Activated CD8-positive, alpha-beta T cell treated with anti-CD3 and anti-CD28 coated beads, Interleukin-2, amount 10 ng/mL, durations not matched to agents 7 days and 5 days (primary cell): Measurements from ENCODE around the gene EID3. TPM values are rescaled to one million over a fixed set of nuclear protein-coding genes. Genes with fewer than 3 reads are reported as not detected.
"Not testable (repeated sequence)": the region's sequence is repeated elsewhere in the genome, so short reads cannot be mapped to it uniquely, and the experiment has no call there.

Experiments
- ATAC-seq: fragments of 150-1000 bp; cut with Tn5 transposase; one replicate; pipeline ENCODE4 v1.10.0; 2021; ENCODE audit warnings: moderate library complexity
- CTCF ChIA-PET: fragments of 350-600 bp; sonication (Branson Sonifier 250); formaldehyde crosslinking; loops from one replicate; lab custom pipeline; 2021; ENCODE audit warnings: antibody characterized with exemption; lab: Charles Lee
- POLR2A ChIA-PET: fragments of 350-600 bp; sonication (Branson Sonifier 250); formaldehyde crosslinking; loops from one replicate; lab custom pipeline; 2021; ENCODE audit warnings: antibody characterized with exemption; lab: Charles Lee
- DNase-seq: peaks from one replicate; pipeline ENCODE4 v3.0.0-alpha.2; 2020
- H3K27ac Mint-ChIP-seq: one replicate; pipeline ENCODE4 v1.8.0; 2021; ENCODE audit warnings: mild to moderate bottlenecking, mixed read lengths
- H3K27me3 Mint-ChIP-seq: one replicate; pipeline ENCODE4 v1.8.0; 2021; ENCODE audit warnings: low read depth, mixed read lengths
- H3K36me3 Mint-ChIP-seq: one replicate; pipeline ENCODE4 v1.8.0; 2021; ENCODE audit warnings: low read depth, mixed read lengths
- H3K4me1 Mint-ChIP-seq: one replicate; pipeline ENCODE4 v1.8.0; 2021; ENCODE audit warnings: low read depth, mixed read lengths
- H3K4me3 Mint-ChIP-seq: one replicate; pipeline ENCODE4 v1.8.0; 2021; ENCODE audit warnings: mild to moderate bottlenecking, mixed read lengths
- H3K9me3 Mint-ChIP-seq: one replicate; pipeline ENCODE4 v1.8.0; 2022; ENCODE audit warnings: mixed read lengths; ENCODE audit not compliant: insufficient read depth
- total RNA-seq, 2 experiments: library from RNA; stranded (reverse); gene quantifications; one replicate each; pipeline ENCODE4 v1.2.3, GENCODE V29; 2021

The EID3 gene
- total RNA-seq, 2 experiments from 2014 or later = 7.2 to 7.8 TPM

DNA sequence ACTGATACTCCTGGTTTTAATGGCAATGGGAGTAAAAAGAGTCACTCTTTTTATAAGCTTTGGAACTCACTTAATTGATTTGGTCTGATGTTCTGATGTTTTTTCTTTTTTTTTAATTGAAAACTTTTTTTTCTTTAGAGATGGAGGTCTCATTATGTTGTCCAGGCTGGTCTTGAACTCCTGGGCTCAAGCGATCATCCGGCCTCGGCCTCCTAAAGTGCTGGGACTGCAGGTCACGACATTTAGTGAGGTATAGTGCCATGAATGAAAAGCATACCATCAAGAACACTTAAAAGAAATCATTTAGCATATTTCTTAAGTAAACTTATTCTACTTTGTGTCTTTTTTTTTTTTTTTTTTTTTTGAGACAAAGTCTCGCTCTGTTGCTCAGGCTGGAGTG lies 12.7 kb upstream of the EID3 start:
- H3K36me3 Mint-ChIP-seq = peaks cover 50% of the 10 kb centered on the region

DNA sequence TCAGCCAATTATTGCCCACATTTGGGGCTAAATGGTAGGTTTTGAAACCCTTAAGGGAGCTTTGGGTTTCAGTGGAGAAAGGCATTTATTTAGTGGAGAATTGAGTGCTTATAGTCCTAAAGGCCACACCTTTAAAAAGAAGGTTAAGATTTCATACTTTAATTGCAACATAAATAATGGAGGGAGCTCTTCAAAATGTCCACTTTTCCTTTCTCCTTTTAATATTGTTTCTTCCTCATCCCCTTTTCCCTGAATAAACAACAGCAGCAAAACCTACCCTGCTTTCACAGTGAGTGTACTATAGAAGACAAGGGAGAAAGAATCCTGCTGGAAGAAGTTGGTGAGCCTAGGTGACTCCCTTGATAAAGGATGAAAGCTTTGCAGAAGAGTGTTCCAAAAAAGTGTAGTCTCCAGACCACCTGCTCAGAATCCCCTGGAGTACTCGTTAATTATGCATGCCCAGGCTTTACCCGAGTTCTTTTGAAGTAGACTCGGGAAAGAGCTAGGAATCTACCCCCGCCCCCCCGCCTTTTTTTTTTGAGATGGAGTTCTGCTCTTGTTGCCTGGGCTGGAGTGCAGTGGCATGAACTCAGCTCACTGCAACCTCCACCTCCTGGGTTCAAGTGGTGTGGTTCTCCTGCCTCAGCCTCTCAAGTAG lies 11.5 kb upstream of the EID3 start:
- H3K27ac Mint-ChIP-seq = no peak overlapping the region
- H3K36me3 Mint-ChIP-seq = peaks cover 57% of the 10 kb centered on the region
- no peak overlapping the region for H3K4me3 Mint-ChIP-seq
- POLR2A ChIA-PET = interaction anchor here (1.3 to 1.7 kb wide), 2 partner anchors 11 to 15 kb away, joined by 3 read pairs; partner anchors contain the start of gene EID3
- DNase-seq (no peak), ATAC-seq (no peak)
- H3K4me1 Mint-ChIP-seq = peaks cover 31% of the 10 kb centered on the region
- H3K9me3 Mint-ChIP-seq = no peaks in the 10 kb centered on the region
- no peaks in the 10 kb centered on the region for H3K27me3 Mint-ChIP-seq
- CTCF ChIA-PET = interaction anchor here (0.6 to 1.7 kb wide), 2 partner anchors 16 to 156 kb away, joined by 3 to 5 read pairs; no protein-coding TSS in a partner anchor

More for the DNA sequence above, 12.7 kb upstream of the EID3 start:
- CTCF ChIA-PET = interaction anchor here (1.7 kb wide), 1 partner anchor 18 kb away, joined by 5 read pairs; no protein-coding TSS in a partner anchor
- Mint-ChIP-seq H3K4me3 (no peak overlapping the region), H3K27me3 (no peaks in the 10 kb centered on the region), H3K9me3 (no peaks in the 10 kb centered on the region), H3K27ac (no peak overlapping the region), H3K4me1 (peaks cover 32% of the 10 kb centered on the region)
- ATAC-seq (no peak), DNase-seq (no peak)
- POLR2A ChIA-PET = interaction anchor here (0.7 to 1.3 kb wide), 2 partner anchors 11 to 12 kb away, joined by 3 read pairs; partner anchors contain the start of gene EID3

DNA sequence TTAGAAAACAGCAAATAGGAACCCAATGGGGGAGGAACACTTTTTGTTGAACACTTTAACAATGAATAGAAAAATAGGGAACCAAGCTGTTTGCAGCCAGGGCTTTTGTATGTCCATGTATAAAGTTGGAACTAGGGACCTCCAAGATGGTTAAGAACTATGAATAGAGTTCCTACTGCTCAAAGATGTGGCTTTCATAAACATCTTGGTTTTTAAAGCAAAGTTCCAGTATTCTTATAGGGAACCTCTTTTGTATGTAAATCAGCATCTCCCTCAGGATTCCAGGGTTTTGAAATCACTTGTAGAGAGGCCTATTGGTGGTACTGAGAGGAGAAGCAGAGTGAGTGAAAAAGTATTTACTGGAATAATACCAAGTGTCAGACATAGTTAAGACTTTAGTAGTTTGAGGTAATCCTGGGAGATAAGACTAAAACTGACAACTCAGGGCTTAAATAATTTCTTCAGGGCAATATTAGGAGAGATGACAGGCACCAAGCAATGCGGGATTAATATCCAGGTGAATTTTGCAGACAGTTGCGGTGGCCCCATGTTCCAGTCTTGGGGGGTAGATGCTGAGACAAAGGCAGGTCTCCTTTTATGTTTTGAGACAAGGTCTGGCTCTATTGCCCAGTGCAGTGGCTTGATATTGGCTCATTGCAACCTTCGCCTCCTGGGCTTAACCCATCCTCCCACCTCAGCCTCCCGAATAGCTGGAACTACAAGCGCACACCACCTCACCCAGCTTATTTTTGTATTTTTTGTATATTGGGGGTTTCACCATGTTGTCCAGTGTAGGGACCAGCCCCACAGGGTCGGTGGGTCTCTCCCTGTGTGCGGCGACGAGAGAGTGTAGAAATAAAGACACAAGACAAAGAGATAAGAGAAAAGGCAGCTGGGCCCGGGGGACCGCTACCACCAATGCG lies 10.4 kb upstream of the EID3 start:
- no peak overlapping the region for H3K4me3 Mint-ChIP-seq
- peaks cover 36% of the 10 kb centered on the region for H3K4me1 Mint-ChIP-seq
- DNase-seq (no peak), ATAC-seq (no peak)
- ChIA-PET POLR2A (interaction anchor here (1.7 kb wide), 1 partner anchor 17 kb away, joined by 3 read pairs; no protein-coding TSS in a partner anchor), CTCF (no interaction called here)
- H3K27ac Mint-ChIP-seq = no peak overlapping the region
- no peaks in the 10 kb centered on the region for H3K9me3 Mint-ChIP-seq
- peaks cover 59% of the 10 kb centered on the region for H3K36me3 Mint-ChIP-seq
- no peaks in the 10 kb centered on the region for H3K27me3 Mint-ChIP-seq

DNA sequence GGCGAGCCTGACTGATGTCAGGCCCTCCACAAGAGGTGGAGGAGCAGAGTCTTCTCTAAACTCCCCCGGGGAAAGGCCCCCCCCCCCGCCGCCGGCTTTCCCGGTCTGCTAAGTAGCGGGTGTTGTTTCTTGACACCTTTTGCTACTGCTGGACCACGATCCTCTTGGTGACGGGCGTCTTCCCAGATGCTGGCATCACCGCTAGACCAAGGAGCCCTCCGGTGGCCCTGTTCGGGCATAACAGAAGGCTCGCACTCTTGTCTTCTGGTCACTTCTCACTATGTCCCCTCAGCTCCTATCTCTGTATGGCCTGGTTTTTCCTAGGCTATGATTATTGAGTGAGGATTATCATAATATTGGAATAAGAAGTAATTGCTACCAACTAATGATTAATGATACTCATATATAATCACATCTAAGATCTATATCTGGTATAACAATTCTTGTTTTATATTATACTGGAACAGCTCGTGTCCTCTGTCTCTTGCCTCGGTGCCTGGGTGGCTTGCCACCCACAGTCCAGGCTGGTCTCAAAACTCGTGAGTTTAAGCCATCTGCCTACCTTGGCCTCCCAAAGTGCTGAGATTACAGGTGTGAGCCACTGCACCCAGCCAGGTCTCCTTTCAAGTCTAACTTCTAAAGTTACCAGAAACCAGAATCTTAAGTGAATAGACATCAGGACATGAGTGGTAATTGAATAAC lies 9.2 kb upstream of the EID3 start:
- H3K27me3 Mint-ChIP-seq, H3K4me3 Mint-ChIP-seq, CTCF ChIA-PET, H3K9me3 Mint-ChIP-seq, ATAC-seq, DNase-seq, POLR2A ChIA-PET: not testable (repeated sequence)
- H3K4me1 Mint-ChIP-seq = peaks cover 36% of the 10 kb centered on the region
- H3K27ac Mint-ChIP-seq = peak overlapping the region; percentile 57
- peaks cover 50% of the 10 kb centered on the region for H3K36me3 Mint-ChIP-seq

DNA sequence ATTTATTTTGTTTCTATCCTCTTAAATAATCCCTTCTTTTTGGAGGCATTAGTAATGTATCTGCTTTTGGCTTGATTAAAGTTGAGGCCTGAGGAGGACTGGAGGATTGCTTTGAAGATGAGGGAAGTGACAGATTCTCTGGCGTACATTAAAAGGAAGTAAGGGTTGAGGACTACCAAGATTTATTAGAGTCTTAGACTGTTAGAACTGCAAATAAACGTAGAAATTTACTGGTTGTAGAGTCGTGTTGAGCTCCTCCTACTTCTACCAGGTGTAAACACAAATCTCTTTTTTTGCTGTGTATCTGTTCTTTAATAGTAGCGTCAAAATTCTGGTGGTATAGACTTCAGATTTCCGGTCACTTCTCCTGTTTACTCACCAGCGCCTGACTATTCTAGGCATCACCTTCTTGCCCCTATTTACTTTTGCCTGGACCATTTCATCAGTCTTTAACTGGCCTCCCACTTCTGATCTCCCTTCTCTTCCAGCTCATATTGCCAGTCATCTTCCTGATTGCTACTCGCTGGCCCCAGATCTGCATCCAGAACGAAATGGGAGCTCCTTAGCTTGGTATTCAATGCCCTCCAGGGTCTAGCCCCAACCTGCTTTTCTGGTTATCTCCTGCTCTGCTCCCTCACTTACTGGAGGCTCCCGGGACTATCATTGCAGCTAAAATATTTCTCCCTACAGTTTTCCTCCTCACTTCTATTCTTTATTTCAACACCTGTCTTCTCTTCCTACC lies 8.4 kb upstream of the EID3 start:
- Mint-ChIP-seq H3K36me3 (peaks cover 53% of the 10 kb centered on the region), H3K27me3 (no peaks in the 10 kb centered on the region), H3K27ac (peak overlapping the region; percentile 12), H3K9me3 (no peaks in the 10 kb centered on the region), H3K4me3 (no peak overlapping the region), H3K4me1 (peaks cover 39% of the 10 kb centered on the region)
- DNase-seq = no peak
- ATAC-seq = no peak
- POLR2A ChIA-PET = interaction anchor here (1.0 kb wide), 1 partner anchor 8 kb away, joined by 3 read pairs; no protein-coding TSS in a partner anchor
- CTCF ChIA-PET = interaction anchor here (1.0 kb wide), 1 partner anchor 78 kb away, joined by 3 read pairs; no protein-coding TSS in a partner anchor

DNA sequence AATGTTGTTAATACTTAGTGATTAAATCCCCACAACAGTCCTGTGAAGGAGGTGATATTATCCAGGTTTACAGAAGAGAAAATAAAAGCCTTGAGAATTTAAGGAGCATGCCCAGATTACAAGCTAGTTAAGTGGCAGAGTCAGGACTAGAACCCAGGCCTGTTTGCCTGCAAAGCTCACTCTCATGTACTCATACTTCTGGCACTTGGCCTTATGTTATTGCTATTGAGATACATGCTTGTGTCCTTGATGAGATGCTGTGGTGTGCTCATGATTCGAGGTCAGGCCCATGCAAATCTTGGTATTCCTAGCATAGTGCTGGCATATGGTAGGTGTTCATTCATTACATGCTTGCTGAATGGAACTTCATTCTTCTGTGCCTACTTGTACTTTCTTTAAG lies 7.6 kb upstream of the EID3 start:
- DNase-seq (no peak), ATAC-seq (no peak)
- H3K27ac Mint-ChIP-seq = no peak overlapping the region
- peaks cover 41% of the 10 kb centered on the region for H3K4me1 Mint-ChIP-seq
- peaks cover 53% of the 10 kb centered on the region for H3K36me3 Mint-ChIP-seq
- ChIA-PET POLR2A (interaction anchor here (1.0 kb wide), 1 partner anchor 8 kb away, joined by 3 read pairs; no protein-coding TSS in a partner anchor), CTCF (interaction anchor here (1.0 kb wide), 1 partner anchor 79 kb away, joined by 3 read pairs; no protein-coding TSS in a partner anchor)
- H3K4me3 Mint-ChIP-seq = no peak overlapping the region
- no peaks in the 10 kb centered on the region for H3K27me3 Mint-ChIP-seq
- no peaks in the 10 kb centered on the region for H3K9me3 Mint-ChIP-seq

DNA sequence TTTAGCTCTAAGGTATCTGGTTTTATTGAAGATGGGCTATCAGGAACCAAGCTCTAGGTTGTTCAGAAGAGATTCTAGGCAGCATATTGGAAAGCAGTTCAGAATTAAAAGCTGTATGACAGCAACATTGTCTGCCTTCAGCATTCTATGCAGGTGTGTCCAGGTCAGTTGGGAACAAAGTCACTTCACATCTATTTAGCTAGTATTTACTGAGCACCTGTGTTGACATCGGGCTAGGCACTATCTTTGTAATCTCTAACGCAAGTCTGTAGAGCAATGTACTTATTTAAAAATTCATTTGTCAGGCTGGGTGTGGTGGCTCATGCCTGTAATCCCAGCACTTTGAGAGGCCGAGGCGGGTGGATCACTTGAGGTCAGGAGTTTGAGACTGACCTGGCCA lies 6.8 kb upstream of the EID3 start:
- ATAC-seq (no peak), DNase-seq (no peak)
- H3K4me1 Mint-ChIP-seq = peaks cover 43% of the 10 kb centered on the region
- H3K27ac Mint-ChIP-seq = peak overlapping the region; percentile 3
- H3K4me3 Mint-ChIP-seq = no peak overlapping the region
- POLR2A ChIA-PET = no interaction called here
- no peaks in the 10 kb centered on the region for H3K27me3 Mint-ChIP-seq
- CTCF ChIA-PET = no interaction called here
- H3K9me3 Mint-ChIP-seq = no peaks in the 10 kb centered on the region
- H3K36me3 Mint-ChIP-seq = peaks cover 52% of the 10 kb centered on the region

DNA sequence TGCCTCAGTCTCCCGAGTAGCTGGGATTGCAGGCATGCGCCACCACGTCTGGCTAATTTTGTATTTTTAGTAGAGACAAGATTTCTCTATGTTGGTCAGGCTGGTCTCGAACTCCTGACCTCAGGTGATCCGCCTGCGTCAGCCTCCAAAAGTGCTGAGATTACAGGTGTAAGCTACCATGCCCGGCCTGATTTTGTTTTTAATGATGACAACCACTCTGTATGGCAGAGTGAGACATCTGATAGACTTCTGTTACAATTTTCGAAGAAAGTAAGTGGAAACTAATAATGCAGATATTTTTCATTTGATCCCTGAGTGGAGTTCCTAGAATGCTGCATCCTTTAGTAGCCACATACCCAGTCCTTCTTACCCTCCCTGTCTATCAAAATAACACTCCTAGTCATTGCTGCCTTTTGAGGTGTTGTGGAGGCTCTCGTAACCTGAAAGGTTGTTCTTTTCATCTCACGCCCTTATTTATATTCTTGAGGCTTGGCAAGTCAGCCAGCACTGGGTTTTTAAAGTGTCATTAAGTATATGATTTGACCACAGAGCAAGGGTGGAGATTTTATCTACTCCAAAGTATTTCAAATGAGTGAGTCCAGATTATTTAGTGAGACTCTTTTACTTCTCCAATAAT lies 5.9 kb upstream of the EID3 start:
- POLR2A ChIA-PET = no interaction called here
- Mint-ChIP-seq H3K36me3 (peaks cover 46% of the 10 kb centered on the region), H3K4me3 (no peak overlapping the region), H3K27me3 (no peaks in the 10 kb centered on the region), H3K4me1 (peaks cover 39% of the 10 kb centered on the region), H3K9me3 (no peaks in the 10 kb centered on the region), H3K27ac (no peak overlapping the region)
- ATAC-seq (no peak), DNase-seq (no peak)
- CTCF ChIA-PET = no interaction called here

DNA sequence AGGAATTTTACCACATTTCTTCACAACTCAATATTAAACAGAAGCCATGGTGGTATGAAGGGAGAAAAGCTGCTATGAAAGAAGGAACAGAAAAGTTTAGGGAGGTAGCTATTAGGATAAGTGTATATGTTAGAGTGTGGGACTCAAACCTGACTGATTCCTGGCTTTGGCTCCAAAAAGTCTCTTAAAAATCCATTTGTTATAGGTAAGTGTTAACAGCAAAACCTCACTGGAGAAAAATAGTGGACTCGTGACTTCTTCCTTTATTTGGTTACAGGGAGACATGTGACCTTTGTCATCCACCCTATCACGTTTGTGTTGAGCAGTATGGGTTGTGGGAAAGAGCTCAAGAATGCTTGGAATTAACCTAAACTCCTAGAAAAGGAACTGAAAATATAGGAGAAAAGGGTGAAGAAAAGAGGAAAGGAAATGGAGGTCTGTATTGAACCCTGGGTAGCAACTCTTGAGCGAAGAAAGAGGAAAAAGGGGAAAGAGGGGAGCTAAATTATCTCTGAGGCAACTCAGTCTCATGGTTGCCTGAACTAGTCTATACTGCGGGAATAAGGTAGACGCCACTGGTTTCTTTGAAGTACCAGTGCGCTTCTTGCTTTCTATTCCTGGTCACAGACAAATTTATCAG lies 3.6 kb upstream of the EID3 start:
- POLR2A ChIA-PET = interaction anchor here (1.0 kb wide), 1 partner anchor 12 kb away, joined by 7 read pairs; no protein-coding TSS in a partner anchor

More for the DNA sequence above, 3.6 kb upstream of the EID3 start:
- peaks cover 43% of the 10 kb centered on the region for H3K36me3 Mint-ChIP-seq
- H3K9me3 Mint-ChIP-seq = no peaks in the 10 kb centered on the region
- H3K27me3 Mint-ChIP-seq = no peaks in the 10 kb centered on the region
- H3K27ac Mint-ChIP-seq = no peak overlapping the region
- CTCF ChIA-PET = interaction anchor here (0.8 to 5.1 kb wide), 2 partner anchors 12 to 59 kb away, joined by 3 to 37 read pairs; no protein-coding TSS in a partner anchor
- H3K4me1 Mint-ChIP-seq = peaks cover 54% of the 10 kb centered on the region
- no peak overlapping the region for H3K4me3 Mint-ChIP-seq
- no peak for ATAC-seq
- DNase-seq = no peak
